Esophagus muscularis mucosa (tissue), 4 donors: ENCODE measurements around the gene RPP25L. TPM values are rescaled to one million over a fixed set of nuclear protein-coding genes. Genes with fewer than 3 reads are reported as not detected.

Experiments used
- DNase-seq: peaks from one replicate; pipeline ENCODE4 v3.0.0-alpha.2; 2017; ENCODE audit errors: extremely low spot score
- H3K27ac ChIP-seq, 4 donors: fragments of 200-600 bp; sonication (generic); replicated peaks in 1 of 4; 1 replicate in 3 of 4; 2 replicates in 1 of 4; pipeline ENCODE4 v1.5.1; 2016 to 2019; ENCODE audit warnings: mild to moderate bottlenecking in 1 of 4
- H3K27me3 ChIP-seq, 4 donors: fragments of 200-600 bp; sonication (generic); one replicate each; pipeline versions ENCODE4 v1.5.1 to v1.6.0; 2016 to 2019
- H3K36me3 ChIP-seq, 4 donors: fragments of 200-600 bp; sonication (generic); one replicate each; pipeline ENCODE4 v1.5.1; 2016 to 2019
- H3K4me1 ChIP-seq, 4 donors: fragments of 200-600 bp; sonication (generic); one replicate each; pipeline ENCODE4 v1.5.1; 2016 to 2019
- H3K4me3 ChIP-seq, 4 donors: fragments of 200-600 bp; sonication (generic); 1 replicate in 2 of 4; 2 replicates in 2 of 4; pipeline ENCODE4 v1.5.1; 2016 to 2019; ENCODE audit warnings: mild to moderate bottlenecking in 4 of 4, moderate library complexity in 1 of 4
- H3K9me3 ChIP-seq, 4 donors: fragments of 200-600 bp; sonication (generic); 1 replicate in 3 of 4; 2 replicates in 1 of 4; pipeline ENCODE4 v1.5.1; 2016 to 2019
- CTCF ChIP-seq, 3 experiments: fragments of 200-600 bp in 2 of 3; fragments of 450-650 bp in 1 of 3; sonication (generic) in 2 of 3; IDR thresholded peaks; one replicate each; pipeline ENCODE4 v1.5.1; 2017 to 2019; ENCODE audit warnings: antibody characterized with exemption in 3 of 3, mild to moderate bottlenecking in 2 of 3, moderate library complexity in 1 of 3
- EP300 ChIP-seq: sonication (generic); formaldehyde crosslinking; IDR thresholded peaks from one replicate; pipeline ENCODE4 v1.6.1; 2017; ENCODE audit warnings: antibody characterized with exemption
- POLR2A ChIP-seq: fragments of 450-650 bp; IDR thresholded peaks from one replicate; pipeline ENCODE4 v1.6.1; 2017; ENCODE audit warnings: antibody characterized with exemption, moderate library complexity, mild to moderate bottlenecking, low read depth
- POLR2AphosphoS5 ChIP-seq, 2 donors: sonication (generic); formaldehyde crosslinking; IDR thresholded peaks; one replicate each; pipeline ENCODE4 v1.6.1; 2017; ENCODE audit warnings: antibody characterized with exemption in 2 of 2
- WGBS: methylation state at CpG from one replicate; pipeline ENCODE4 v1.1.5; 2018; 5-methylcytosine and 5-hydroxymethylcytosine counted together
- intact Hi-C: fragments of 100-400 bp; cut with DNase I; formaldehyde crosslinking; loops from one replicate; pipeline ENCODE4 v1.15.1; 2023
- total RNA-seq, 4 donors: library from RNA; depleted of rRNA; stranded (reverse); fragments of >200 nt; gene quantifications; one replicate each; pipeline versions ENCODE4 v1.1.0 to v1.2.1, GENCODE V29; 2016

The RPP25L gene
- total RNA-seq, 4 donors from 2014 or later, result 11.6 to 26.7 (median 20.2) TPM

GRCh38 chr9:34607331-34607730 is 4.6 kb downstream of the RPP25L start:
- TF ChIP-seq CTCF (IDR thresholded peaks at IDR 0.05), result no peak
- no peak for TF ChIP-seq EP300
- TF ChIP-seq POLR2AphosphoS5 (IDR thresholded peaks at IDR 0.05), result no peak
- TF ChIP-seq POLR2A, result no peak
- intact Hi-C loops, result loop anchor here (10.0 kb wide), 1 partner anchor 273 kb away; no protein-coding TSS in a partner anchor
- DNase-seq, result no peak
- WGBS, result 52% methylated on average over 2 of the region's 2 CpGs
- Histone ChIP-seq H3K4me1 (peaks cover 11 to 24% (median 18%) of the 10 kb centered on the region in 4 donors), H3K27me3 (no peaks in the 10 kb centered on the region), H3K4me3 (no peak overlapping the region), H3K27ac (no peak overlapping the region), H3K9me3 (no peaks in the 10 kb centered on the region), H3K36me3 (no peaks in the 10 kb centered on the region)

GRCh38 chr9:34606905-34607304 is 5.0 kb downstream of the RPP25L start:
- Histone ChIP-seq H3K4me1 (peaks cover 10 to 22% (median 15%) of the 10 kb centered on the region in 4 donors), H3K36me3 (no peaks in the 10 kb centered on the region), H3K27me3 (no peaks in the 10 kb centered on the region), H3K27ac (no peak overlapping the region), H3K4me3 (no peak overlapping the region), H3K9me3 (no peaks in the 10 kb centered on the region)
- no peak for DNase-seq
- 87% methylated on average over 3 of the region's 3 CpGs for WGBS
- intact Hi-C loops, result loop anchor here (10.0 kb wide), 1 partner anchor 272 kb away; no protein-coding TSS in a partner anchor
- TF ChIP-seq CTCF (IDR thresholded peaks at IDR 0.05) (no peak), POLR2A (no peak), POLR2AphosphoS5 (IDR thresholded peaks at IDR 0.05) (no peak), EP300 (no peak)

GRCh38 chr9:34606190-34606589 is 5.7 kb downstream of the RPP25L start:
- Histone ChIP-seq H3K36me3 (no peaks in the 10 kb centered on the region), H3K27me3 (no peaks in the 10 kb centered on the region), H3K9me3 (no peaks in the 10 kb centered on the region), H3K4me1 (peaks cover 7 to 17% (median 10%) of the 10 kb centered on the region in 4 donors), H3K27ac (no peak overlapping the region), H3K4me3 (no peak overlapping the region)
- intact Hi-C loops, result loop anchor here (10.0 kb wide), 1 partner anchor 271 kb away; no protein-coding TSS in a partner anchor
- TF ChIP-seq EP300, result no peak
- no peak for TF ChIP-seq POLR2A
- DNase-seq, result no peak

- no peaks in the 10 kb centered on the region for H3K9me3 ChIP-seq
- intact Hi-C loops, result loop anchor here (10.0 kb wide), 1 partner anchor 269 kb away; no protein-coding TSS in a partner anchor
- no peaks in the 10 kb centered on the region for H3K27me3 ChIP-seq
- H3K4me1 ChIP-seq, result peaks cover 0 to 7% (median 0%) of the 10 kb centered on the region in 4 donors
- H3K36me3 ChIP-seq, result no peaks in the 10 kb centered on the region
- TF ChIP-seq POLR2AphosphoS5 (IDR thresholded peaks at IDR 0.05) (peak in 1 of 2 donors; percentile 39), POLR2A (no peak), CTCF (IDR thresholded peaks at IDR 0.05) (peak; percentile 88 to 97 (median 91))
- DNase-seq, result no peak
- WGBS, result 49% methylated on average over 4 of the region's 4 CpGs
- no peak overlapping the region for H3K4me3 ChIP-seq
- no peak overlapping the region for H3K27ac ChIP-seq
Measured at GRCh38 chr9:34603610-34604231, 8.2 kb downstream of the RPP25L start.

GRCh38 chr9:34601937-34602573 is 9.8 kb downstream of the RPP25L start:
- Histone ChIP-seq H3K36me3 (no peaks in the 10 kb centered on the region), H3K4me3 (no peak overlapping the region), H3K27me3 (no peaks in the 10 kb centered on the region), H3K27ac (no peak overlapping the region), H3K4me1 (peaks cover 0 to 7% (median 0%) of the 10 kb centered on the region in 4 donors), H3K9me3 (no peaks in the 10 kb centered on the region)
- intact Hi-C loops, result loop anchor here (10.0 kb wide), 1 partner anchor 267 kb away; no protein-coding TSS in a partner anchor
- TF ChIP-seq POLR2AphosphoS5 (IDR thresholded peaks at IDR 0.05) (no peak), EP300 (no peak), POLR2A (no peak), CTCF (IDR thresholded peaks at IDR 0.05) (no peak)
- WGBS, result 78% methylated on average over 6 of the region's 6 CpGs
- DNase-seq, result no peak
